HepG2 (cell line): ENCODE results near the gene INF2. TPM values are rescaled to one million over a fixed set of nuclear protein-coding genes. Genes with fewer than 3 reads are reported as not detected.

Experiments used
- ARNTL ChIP-seq: sonication (generic); formaldehyde crosslinking; IDR thresholded peaks from 2 replicates; pipeline ENCODE4 v1.4.0; 2020; ENCODE audit warnings: mild to moderate bottlenecking, missing genetic modification reagents
- CTCF ChIP-seq: sonication (generic); formaldehyde crosslinking; IDR thresholded peaks from 2 replicates; pipeline ENCODE4 v1.5.0; 2020; ENCODE audit warnings: mild to moderate bottlenecking, missing genetic modification reagents, moderate library complexity
- E2F5 ChIP-seq: sonication (generic); formaldehyde crosslinking; conservative IDR thresholded peaks from 2 replicates; pipeline ENCODE4 v1.4.0; 2020; ENCODE audit warnings: missing genetic modification reagents
- HNRNPL ChIP-seq: fragments of 200-400 bp; formaldehyde crosslinking; IDR thresholded peaks from 2 replicates; pipeline ENCODE4 v1.6.1; 2017; ENCODE audit warnings: mild to moderate bottlenecking, low read depth, low read length
- IRF9 ChIP-seq: sonication (generic); formaldehyde crosslinking; IDR thresholded peaks from 2 replicates; pipeline ENCODE4 v1.8.0; 2022; ENCODE audit warnings: missing genetic modification reagents, mild to moderate bottlenecking, borderline replicate concordance
- JUND ChIP-seq: sonication (generic); formaldehyde crosslinking; IDR thresholded peaks from 2 replicates; pipeline ENCODE4 v1.8.0; 2022; ENCODE audit warnings: mild to moderate bottlenecking, missing genetic modification reagents
- KLF11 ChIP-seq: IDR thresholded peaks from 2 replicates; pipeline ENCODE4 v1.6.1; 2016; ENCODE audit warnings: missing compliant biosample characterization
- KLF15 ChIP-seq: sonication (generic); formaldehyde crosslinking; IDR thresholded peaks from 2 replicates; pipeline ENCODE4 v1.8.1; 2023; ENCODE audit warnings: borderline replicate concordance, mild to moderate bottlenecking, inconsistent platforms, missing genetic modification reagents, mixed read lengths
- PHF8 ChIP-seq: sonication (generic); formaldehyde crosslinking; IDR thresholded peaks from 2 replicates; pipeline ENCODE4 v1.5.0; 2020; ENCODE audit warnings: missing genetic modification reagents
- RBFOX2 ChIP-seq: fragments of 200-400 bp; formaldehyde crosslinking; IDR thresholded peaks from 2 replicates; pipeline ENCODE4 v1.6.1; 2017; ENCODE audit warnings: low read depth, mild to moderate bottlenecking, low read length
- RFX1 ChIP-seq: fragments of 450-650 bp; IDR thresholded peaks from 2 replicates; pipeline ENCODE4 v1.6.1; 2017
- SP2 ChIP-seq: sonication (generic); formaldehyde crosslinking; IDR thresholded peaks from 2 replicates; pipeline ENCODE4 v1.5.1; 2020; ENCODE audit warnings: mild to moderate bottlenecking, missing genetic modification reagents
- SP5 ChIP-seq: IDR thresholded peaks from 2 replicates; pipeline ENCODE4 v1.6.1; 2016; ENCODE audit warnings: low read depth, borderline replicate concordance
- TBX2 ChIP-seq: sonication (generic); formaldehyde crosslinking; IDR thresholded peaks from 2 replicates; pipeline ENCODE4 v1.5.0; 2020; ENCODE audit warnings: missing genetic modification reagents, mild to moderate bottlenecking, borderline replicate concordance
- ZBTB7B ChIP-seq: sonication (generic); formaldehyde crosslinking; IDR thresholded peaks from 2 replicates; pipeline ENCODE4 v1.4.0; 2020; ENCODE audit warnings: missing genetic modification reagents
- ZFY ChIP-seq: sonication (generic); formaldehyde crosslinking; IDR thresholded peaks from 2 replicates; pipeline ENCODE4 v1.4.0; 2020; ENCODE audit warnings: missing genetic modification reagents
- ZNF253 ChIP-seq: sonication (generic); formaldehyde crosslinking; IDR thresholded peaks from 2 replicates; pipeline ENCODE4 v1.8.0; 2022; ENCODE audit warnings: mild to moderate bottlenecking, missing genetic modification reagents, borderline replicate concordance
- ZNF260 ChIP-seq: sonication (generic); formaldehyde crosslinking; IDR thresholded peaks from 2 replicates; pipeline ENCODE4 v1.4.0; 2020; ENCODE audit warnings: missing genetic modification reagents, low read depth, mild to moderate bottlenecking, borderline replicate concordance
- ZNF501 ChIP-seq: sonication (generic); formaldehyde crosslinking; IDR thresholded peaks from 2 replicates; pipeline ENCODE4 v1.5.1; 2020; ENCODE audit warnings: mild to moderate bottlenecking, moderate library complexity, missing genetic modification reagents
- ZNF543 ChIP-seq: sonication (generic); formaldehyde crosslinking; IDR thresholded peaks from 2 replicates; pipeline ENCODE4 v1.4.0; 2020; ENCODE audit warnings: mild to moderate bottlenecking, missing genetic modification reagents
- ZNF788 ChIP-seq: sonication (generic); formaldehyde crosslinking; IDR thresholded peaks from 2 replicates; pipeline ENCODE4 v1.5.0; 2020; ENCODE audit warnings: mild to moderate bottlenecking, missing genetic modification reagents, borderline replicate concordance
- ZNF839 ChIP-seq: sonication (generic); formaldehyde crosslinking; IDR thresholded peaks from 2 replicates; pipeline ENCODE4 v1.4.0; 2020; ENCODE audit warnings: missing genetic modification reagents, mild to moderate bottlenecking, borderline replicate concordance
- ZNF883 ChIP-seq: sonication (generic); formaldehyde crosslinking; IDR thresholded peaks from 2 replicates; pipeline ENCODE4 v1.5.1; 2020; ENCODE audit warnings: mild to moderate bottlenecking, missing genetic modification reagents; ENCODE audit errors: not compliant biosample characterization
- ZXDC ChIP-seq: sonication (generic); formaldehyde crosslinking; IDR thresholded peaks from 2 replicates; pipeline ENCODE4 v1.5.0; 2020; ENCODE audit warnings: mild to moderate bottlenecking, missing genetic modification reagents
- polyA plus RNA-seq, 8 experiments: library from polyadenylated mRNA; depleted of rRNA in 3 of 8; stranded (reverse) in 7 of 8; unstranded in 1 of 8; fragments of >200 nt; fragmentation: Illumina TruSeq in 4 of 8; extraction: Trizol in 4 of 8; gene quantifications; 2 replicates each; pipeline versions ENCODE4 v1.2.1 to v1.2.3, GENCODE V29; 2011 to 2016; ENCODE audit warnings: low read depth in 4 of 8, missing spikeins in 1 of 8, mixed read lengths in 1 of 8; ENCODE audit not compliant: insufficient read depth in 1 of 8
- total RNA-seq, 5 experiments: library from RNA; depleted of rRNA; stranded (reverse); fragments of >200 nt; fragmentation: Illumina TruSeq; extraction: Trizol; gene quantifications; 2 replicates each; pipeline ENCODE4 v1.2.3, GENCODE V29; 2016; ENCODE audit warnings: low read depth in 1 of 5

INF2 gene
- total and polyA plus RNA-seq, 2 of the 13 experiments (the other 11 are each of a cell fraction or from before 2014, with no cell fraction given) = 16.4 to 26.4 TPM

GRCh38 chr14:104723651-104724406 is 34.4 kb downstream of the INF2 start, which contains the start of gene ADSS1 (continued):
- TF ChIP-seq PHF8 (CRISPR knock-in tag) = peak; percentile 32; the same call in 1 of the 2 replicates
- no peak for TF ChIP-seq KLF15 (CRISPR knock-in tag)
- TF ChIP-seq ARNTL (CRISPR knock-in tag) = no peak; the same call in 1 of the 2 replicates
- no peak for TF ChIP-seq ZNF883 (CRISPR knock-in tag)
- TF ChIP-seq IRF9 (CRISPR knock-in tag) = peak; percentile 40; the same call in 1 of the 2 replicates
- TF ChIP-seq SP5 (CRISPR knock-in tag) = peak; percentile 47
- no peak for TF ChIP-seq JUND (CRISPR knock-in tag)
- TF ChIP-seq E2F5 = 0 out of 2 replicates have a peak, but pooled peaks have one; percentile 13
- peak; percentile 66 for TF ChIP-seq RBFOX2
- no peak for TF ChIP-seq RFX1
- no peak for TF ChIP-seq ZNF260 (CRISPR knock-in tag)
- no peak for TF ChIP-seq ZNF253 (CRISPR knock-in tag)
- TF ChIP-seq ZFY (CRISPR knock-in tag) = peak; percentile 34; the same call in 1 of the 2 replicates
- TF ChIP-seq HNRNPL = peak; percentile 42; the same call in 1 of the 2 replicates
- peak; percentile 6; the same call in 1 of the 2 replicates for TF ChIP-seq ZNF788 (CRISPR knock-in tag)
- TF ChIP-seq KLF11 = 0 out of 2 replicates have a peak, but pooled peaks have one; percentile 17
- TF ChIP-seq SP2 (CRISPR knock-in tag) = peak; percentile 22; the same call in 1 of the 2 replicates
- TF ChIP-seq ZBTB7B (CRISPR knock-in tag) = peak; percentile 54; the same call in 1 of the 2 replicates
- peak; percentile 48; the same call in 1 of the 2 replicates for TF ChIP-seq TBX2 (CRISPR knock-in tag)
- TF ChIP-seq CTCF (CRISPR knock-in tag) = peak; percentile 90
- no peak for TF ChIP-seq ZXDC
- peak; percentile 53; the same call in 1 of the 2 replicates for TF ChIP-seq ZNF543 (CRISPR knock-in tag)
- peak; percentile 84 for TF ChIP-seq ZNF501 (CRISPR knock-in tag)
- peak; percentile 28; the same call in 1 of the 2 replicates for TF ChIP-seq ZNF839
